H54 (cell line): Measurements from ENCODE around the gene TBXAS1.
"Not testable (repeated sequence)": the region's sequence is repeated elsewhere in the genome, so short reads cannot be mapped to it uniquely, and the experiment has no call there.

Experiments
- DNase-seq: peaks from one replicate; pipeline ENCODE4 v3.0.0; 2011; ENCODE audit warnings: low spot score, mixed read lengths; ENCODE audit not compliant: insufficient read length
- FAIRE-seq: peaks from 3 replicates; lab custom pipeline; 2011; peaks lifted over from hg19 to GRCh38; lab: Jason Lieb, UNC
- POLR2A ChIP-seq: IDR thresholded peaks from 2 replicates; pipeline ENCODE4 v1.6.1; 2011; ENCODE audit warnings: low read depth, mild to moderate bottlenecking, low read length

Gene TBXAS1

GRCh38 chr7:139897422-139898090 lies 68.5 kb downstream of the TBXAS1 start:
- FAIRE-seq: no peak
- no peak for TF ChIP-seq POLR2A

DNA sequence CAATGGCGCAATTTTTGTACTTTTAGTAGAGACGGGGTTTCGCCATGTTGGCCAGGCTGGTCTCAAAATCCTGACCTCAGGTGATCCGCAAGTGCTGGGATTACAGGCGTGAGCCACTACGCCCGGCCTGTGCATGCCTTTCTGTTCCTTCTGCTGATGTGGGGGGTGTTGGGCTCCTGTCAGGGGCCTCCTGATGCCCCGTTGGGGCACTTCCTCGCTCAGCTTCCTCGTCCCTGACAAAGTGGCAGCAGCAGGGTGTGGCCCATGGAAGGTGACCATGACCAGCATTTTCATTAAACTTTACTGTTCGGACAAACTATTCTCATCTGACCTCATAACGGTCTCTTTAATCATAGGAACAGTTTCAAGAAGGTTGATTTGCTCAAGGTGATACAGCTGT lies 69.4 kb downstream of the TBXAS1 start:
- FAIRE-seq (no peak), DNase-seq (no peak)
- TF ChIP-seq POLR2A: no peak

More at GRCh38 chr7:139897422-139898090, 68.5 kb downstream of the TBXAS1 start:
- DNase-seq: no peak

GRCh38 chr7:139899328-139899955 lies 70.4 kb downstream of the TBXAS1 start:
- TF ChIP-seq POLR2A: no peak
- FAIRE-seq (no peak), DNase-seq (no peak)

- FAIRE-seq: no peak
- no peak for DNase-seq
- TF ChIP-seq POLR2A: no peak
Measured at GRCh38 chr7:139900326-139900725, 71.3 kb downstream of the TBXAS1 start.

DNA sequence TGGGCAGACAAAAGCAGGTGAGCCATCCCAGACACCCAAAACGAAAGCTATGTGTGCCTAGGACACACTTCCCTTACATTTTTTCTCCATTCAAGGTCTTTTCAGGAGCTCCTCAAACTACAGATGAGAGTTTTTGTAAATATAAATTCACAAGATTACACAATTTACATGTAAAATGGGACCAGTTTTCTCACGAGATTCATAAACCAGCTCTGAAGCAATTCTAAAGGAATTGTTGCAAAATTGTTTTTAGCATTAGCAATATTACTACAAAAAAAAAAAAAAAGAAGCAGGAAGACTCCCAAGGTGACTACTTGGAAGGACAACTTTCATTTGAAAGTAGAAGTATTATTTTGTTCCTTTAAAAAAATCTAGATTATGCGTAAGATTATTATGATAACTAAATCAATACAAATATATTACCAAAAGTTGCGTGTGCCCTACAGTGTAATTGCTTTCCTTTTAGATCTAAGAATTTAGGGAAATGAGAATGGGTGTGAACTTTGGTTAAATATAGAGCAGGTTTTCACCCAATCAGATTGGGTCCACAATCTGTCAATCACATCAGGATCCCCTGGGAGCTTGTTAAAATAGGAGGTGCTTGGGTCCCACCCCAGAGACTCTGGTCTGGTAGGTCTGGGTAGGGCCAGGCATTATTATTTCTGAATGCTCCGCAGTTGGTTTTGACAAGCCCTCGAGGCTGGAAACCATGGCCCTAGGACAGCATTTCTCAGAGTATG lies 72.2 kb downstream of the TBXAS1 start:
- DNase-seq (no peak), FAIRE-seq (no peak)
- TF ChIP-seq POLR2A: no peak

- no peak for TF ChIP-seq POLR2A
- no peak for FAIRE-seq
- DNase-seq: no peak
Measured at GRCh38 chr7:139901901-139902300, 72.8 kb downstream of the TBXAS1 start.

GRCh38 chr7:139902436-139903102 lies 73.5 kb downstream of the TBXAS1 start:
- no peak for TF ChIP-seq POLR2A
- DNase-seq: no peak
- FAIRE-seq: no peak

DNA sequence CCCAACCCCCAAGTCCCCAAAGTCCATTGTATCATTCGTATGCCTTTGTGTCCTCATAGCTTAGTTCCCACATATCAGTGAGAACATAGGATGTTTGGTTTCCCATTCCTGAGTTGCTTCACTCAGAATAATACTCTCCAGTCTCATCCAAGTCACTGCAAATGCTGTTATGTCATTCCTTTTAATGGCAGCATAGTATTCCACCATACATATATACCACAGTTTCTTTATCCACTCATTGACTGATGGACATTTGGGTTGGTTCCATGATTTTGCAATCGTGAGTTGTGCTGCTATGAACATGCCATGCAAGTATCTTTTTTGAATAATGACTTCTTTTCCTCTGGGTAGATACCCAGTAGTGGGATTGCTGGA lies 74.0 kb downstream of the TBXAS1 start:
- not testable (repeated sequence) for FAIRE-seq

GRCh38 chr7:139906879-139907278 lies 77.8 kb downstream of the TBXAS1 start:
- DNase-seq: no peak
- no peak for FAIRE-seq
- no peak for TF ChIP-seq POLR2A

More for the DNA sequence above, 74.0 kb downstream of the TBXAS1 start:
- not testable (repeated sequence) for DNase-seq

GRCh38 chr7:139908792-139909191 lies 79.7 kb downstream of the TBXAS1 start:
- FAIRE-seq (no peak), DNase-seq (no peak)

DNA sequence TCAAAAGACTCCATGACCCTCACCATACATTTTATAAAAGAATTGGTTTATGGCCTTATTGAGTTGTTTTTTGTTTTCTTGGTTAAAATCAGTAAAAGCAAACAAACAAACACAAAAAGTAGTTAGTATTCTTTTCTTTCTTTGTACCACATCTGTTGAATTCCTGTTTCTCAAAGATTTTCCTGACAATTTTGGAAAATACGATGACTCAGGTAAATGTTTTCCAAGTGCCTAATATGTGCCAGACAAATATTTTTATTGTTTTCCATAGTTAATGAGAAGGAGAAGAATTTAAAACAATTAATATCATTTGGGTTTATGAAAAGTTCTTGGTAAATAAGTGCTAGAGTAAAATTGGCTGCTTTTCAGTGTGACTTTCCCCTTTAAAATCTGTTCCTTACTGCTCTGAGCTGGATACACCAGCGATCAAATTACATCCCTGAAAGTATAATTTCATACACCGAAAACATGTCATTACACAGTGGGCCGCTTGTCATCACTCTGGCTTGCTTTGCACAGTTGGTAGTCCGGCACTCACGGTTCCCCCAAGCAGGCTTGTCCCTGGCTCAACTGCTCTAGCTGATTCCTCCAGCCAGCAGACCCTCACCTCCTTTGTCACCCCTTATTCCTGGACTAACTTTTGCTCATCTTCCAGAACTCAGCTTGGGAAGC lies 80.5 kb downstream of the TBXAS1 start:
- FAIRE-seq (no peak), DNase-seq (no peak)
- no peak for TF ChIP-seq POLR2A

More at GRCh38 chr7:139908792-139909191, 79.7 kb downstream of the TBXAS1 start:
- no peak for TF ChIP-seq POLR2A

GRCh38 chr7:139913021-139913844 lies 84.2 kb downstream of the TBXAS1 start:
- no peak for FAIRE-seq
- TF ChIP-seq POLR2A: no peak

DNA sequence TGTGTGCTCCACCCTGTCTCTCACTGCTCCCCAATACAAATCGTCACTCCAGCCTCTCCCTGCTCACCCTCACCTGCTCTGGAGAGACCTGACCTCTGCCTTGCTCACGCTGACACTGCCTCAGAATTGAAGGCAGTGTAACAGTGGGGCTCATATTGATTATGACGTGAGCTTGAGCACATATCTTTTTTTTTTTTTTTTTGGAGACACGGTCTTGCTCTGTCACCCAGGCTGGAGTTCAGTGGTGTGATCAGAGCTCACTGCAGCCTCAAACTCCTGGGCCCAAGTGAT lies 84.7 kb downstream of the TBXAS1 start:
- TF ChIP-seq POLR2A: no peak
- no peak for DNase-seq
- FAIRE-seq: no peak

More at GRCh38 chr7:139913021-139913844, 84.2 kb downstream of the TBXAS1 start:
- DNase-seq: no peak
